Naive B cell (primary cell): ENCODE data around the gene SRRM1. TPM values are rescaled to one million over a fixed set of nuclear protein-coding genes. Genes with fewer than 3 reads are reported as not detected.
"Not testable (repeated sequence)": the region's sequence is repeated elsewhere in the genome, so short reads cannot be mapped to it uniquely, and the experiment has no call there.

ENCODE experiments used
- ATAC-seq, 2 donors: fragments of 150-1000 bp; cut with Tn5 transposase; 2 replicates each; pipeline ENCODE4 v1.10.0; 2021; ENCODE audit warnings: low read depth in 2 of 2, mild to moderate bottlenecking in 2 of 2, moderate library complexity in 2 of 2
- DNase-seq: peaks from one replicate; pipeline ENCODE4 v3.0.0; 2022
- H3K27ac Mint-ChIP-seq, 6 donors: one replicate each; pipeline ENCODE4 v1.8.0; 2020 to 2022; ENCODE audit warnings: mild to moderate bottlenecking in 6 of 6, mixed read lengths in 6 of 6, moderate library complexity in 5 of 6, inconsistent platforms in 2 of 6
- H3K27me3 Mint-ChIP-seq, 3 donors: one replicate each; pipeline ENCODE4 v1.8.0; 2021 to 2022; ENCODE audit warnings: mixed read lengths in 3 of 3, mild to moderate bottlenecking in 1 of 3
- H3K36me3 Mint-ChIP-seq, 2 donors: one replicate each; pipeline ENCODE4 v1.8.0; 2020 to 2022; ENCODE audit warnings: mixed read lengths in 2 of 2, inconsistent platforms in 1 of 2, mild to moderate bottlenecking in 1 of 2
- H3K4me1 Mint-ChIP-seq, 3 donors: one replicate each; pipeline ENCODE4 v1.8.0; 2020 to 2022; ENCODE audit warnings: mixed read lengths in 3 of 3, inconsistent platforms in 1 of 3, mild to moderate bottlenecking in 1 of 3, moderate library complexity in 1 of 3
- H3K4me3 Mint-ChIP-seq, 8 donors: one replicate each; pipeline ENCODE4 v1.8.0; 2020 to 2022; ENCODE audit warnings: mild to moderate bottlenecking in 8 of 8, mixed read lengths in 8 of 8, moderate library complexity in 8 of 8, inconsistent platforms in 2 of 8
- H3K9me3 Mint-ChIP-seq, 7 donors: one replicate each; pipeline ENCODE4 v1.8.0; 2020 to 2022; ENCODE audit warnings: mixed read lengths in 7 of 7, mild to moderate bottlenecking in 5 of 7, inconsistent platforms in 2 of 7, moderate library complexity in 1 of 7
- polyA plus RNA-seq, 6 donors: library from polyadenylated mRNA; unstranded; fragments of 300-500 nt; fragmentation: Illumina TruSeq; gene quantifications; one replicate each; pipeline ENCODE4 v1.2.3, GENCODE V29; 2021; ENCODE audit warnings: low read depth in 6 of 6

SRRM1 gene
- polyA plus RNA-seq, 6 donors from 2014 or later, result 74.8 to 251 (median 144) TPM

- ATAC-seq, result no peak
Measured at GRCh38 chr1:24717887-24718650, 75.0 kb downstream of the SRRM1 start.

GRCh38 chr1:24720152-24720551 lies 77.0 kb downstream of the SRRM1 start:
- peaks cover 0 to 2% (median 0%) of the 10 kb centered on the region in 7 donors for H3K9me3 Mint-ChIP-seq
- no peaks in the 10 kb centered on the region for H3K36me3 Mint-ChIP-seq
- H3K4me1 Mint-ChIP-seq, result peaks cover 0 to 5% (median 2%) of the 10 kb centered on the region in 3 donors
- H3K4me3 Mint-ChIP-seq, result no peak overlapping the region
- no peak overlapping the region for H3K27ac Mint-ChIP-seq
- no peaks in the 10 kb centered on the region for H3K27me3 Mint-ChIP-seq
- DNase-seq, result no peak
- ATAC-seq, result no peak

More at GRCh38 chr1:24717887-24718650, 75.0 kb downstream of the SRRM1 start:
- no peak for DNase-seq
- Mint-ChIP-seq H3K27ac (no peak overlapping the region), H3K4me3 (no peak overlapping the region), H3K36me3 (no peaks in the 10 kb centered on the region), H3K27me3 (no peaks in the 10 kb centered on the region), H3K4me1 (peaks cover 0 to 5% (median 5%) of the 10 kb centered on the region in 3 donors), H3K9me3 (peaks cover 0 to 2% (median 0%) of the 10 kb centered on the region in 7 donors)

- peaks cover under 1 to 11% (median 6%) of the 10 kb centered on the region in 3 donors for H3K4me1 Mint-ChIP-seq
- no peaks in the 10 kb centered on the region for H3K36me3 Mint-ChIP-seq
- ATAC-seq (no peak), DNase-seq (no peak)
- H3K4me3 Mint-ChIP-seq, result no peak overlapping the region
- H3K27me3 Mint-ChIP-seq, result no peaks in the 10 kb centered on the region
- no peak overlapping the region for H3K27ac Mint-ChIP-seq
- H3K9me3 Mint-ChIP-seq, result peaks cover 0 to 2% (median 0%) of the 10 kb centered on the region in 7 donors
Measured at GRCh38 chr1:24721533-24721932, 78.4 kb downstream of the SRRM1 start.

GRCh38 chr1:24722073-24723035 lies 79.3 kb downstream of the SRRM1 start:
- not testable (repeated sequence) for DNase-seq, ATAC-seq, H3K36me3 Mint-ChIP-seq, H3K9me3 Mint-ChIP-seq, H3K27me3 Mint-ChIP-seq
- peak overlapping the region in 1 of 6 donors; percentile 15 for H3K27ac Mint-ChIP-seq
- H3K4me3 Mint-ChIP-seq, result peak overlapping the region in 6 of 8 donors; percentile 25 to 86 (median 48)
- peaks cover 9 to 19% (median 11%) of the 10 kb centered on the region in 3 donors for H3K4me1 Mint-ChIP-seq

Other genes starting within 250 kb of the SRRM1 start
- 1 to 10 TPM; 3.1 to 8.7 (median 3.9) TPM for gene STPG1, start 229.5 kb upstream of the SRRM1 start, polyA plus RNA-seq
- 10 to 100 TPM; 18.3 to 39.8 (median 26.4) TPM for gene NIPAL3, start 227.5 kb upstream of the SRRM1 start, polyA plus RNA-seq
- gene RCAN3, start 140.5 kb upstream of the SRRM1 start, polyA plus RNA-seq, result 10 to 100 TPM; 25.2 to 38.3 (median 32.0) TPM
- not detected for gene NCMAP, start 87.2 kb upstream of the SRRM1 start, polyA plus RNA-seq
- 100 to 1,000 TPM in 1 of 6 donors, 10 to 100 TPM in 5; 76.7 to 108 (median 92.1) TPM for gene CLIC4, start 102.1 kb downstream of the SRRM1 start, polyA plus RNA-seq